SK-N-SH (cell line): ENCODE data around the gene CNOT4. TPM values are rescaled to one million over a fixed set of nuclear protein-coding genes. Genes with fewer than 3 reads are reported as not detected.

ENCODE experiments used
- CTCF ChIA-PET: fragments of 300-600, 350-600 bp; formaldehyde crosslinking; extraction: SDS; loops from one replicate; lab custom pipeline; 2021; lab: Yijun Ruan, JAX
- POLR2A ChIA-PET: fragments of 350-600 bp; sonication (Branson Sonifier 250); formaldehyde crosslinking; extraction: SDS; loops from one replicate; lab custom pipeline; 2020; ENCODE audit warnings: antibody characterized with exemption, inconsistent platforms; lab: Yijun Ruan, JAX
- DNase-seq: peaks from one replicate; pipeline ENCODE4 v3.0.0; 2012
- H2AFZ ChIP-seq: fragments of 200-600 bp; sonication (generic); 2 replicates; pipeline ENCODE4 v1.8.1; 2016; ENCODE audit warnings: antibody characterized with exemption, mild to moderate bottlenecking, low read depth
- H3F3A ChIP-seq: fragments of 200-600 bp; sonication (generic); replicated peaks from 2 replicates; pipeline ENCODE3; 2016; ENCODE audit warnings: antibody characterized with exemption, mild to moderate bottlenecking; ENCODE audit not compliant: insufficient read depth
- H3K27ac ChIP-seq, 2 experiments: fragments of 200-500 bp in 1 of 2; fragments of 200-600 bp in 1 of 2; sonication (Bioruptor generic) in 1 of 2; sonication (generic), shearing (Covaris generic) in 1 of 2; 2 replicates each; pipeline versions ENCODE4 v1.5.1 to v1.6.1; 2014 to 2016; ENCODE audit warnings: low read depth in 2 of 2, inconsistent platforms in 1 of 2, low read length in 1 of 2, mild to moderate bottlenecking in 1 of 2, mixed read lengths in 1 of 2
- H3K27me3 ChIP-seq: fragments of 200-600 bp; sonication (generic), shearing (Covaris generic); 2 replicates; pipeline ENCODE4 v1.6.1; 2016; ENCODE audit warnings: mixed run types; ENCODE audit not compliant: insufficient read depth
- H3K36me3 ChIP-seq, 2 experiments: fragments of 200-500 bp in 1 of 2; fragments of 200-600 bp in 1 of 2; sonication (Bioruptor generic) in 1 of 2; sonication (generic) in 1 of 2; replicated peaks in 1 of 2; 2 replicates each; pipeline versions ENCODE3 to v1.5.1; 2014 to 2016; ENCODE audit warnings: low read length in 1 of 2, mild to moderate bottlenecking in 1 of 2; ENCODE audit not compliant: insufficient read depth in 2 of 2, control insufficient read depth in 1 of 2
- H3K4me1 ChIP-seq, 2 experiments: fragments of 200-500 bp in 1 of 2; fragments of 200-600 bp in 1 of 2; sonication (Bioruptor generic) in 1 of 2; sonication (generic), shearing (Covaris generic) in 1 of 2; 2 replicates each; pipeline versions ENCODE4 v1.5.1 to v1.6.1; 2014 to 2016; ENCODE audit warnings: low read depth in 1 of 2, low read length in 1 of 2, mixed run types in 1 of 2; ENCODE audit not compliant: insufficient read depth in 2 of 2, control insufficient read depth in 1 of 2
- H3K4me2 ChIP-seq: fragments of 200-600 bp; sonication (generic), shearing (Covaris generic); 2 replicates; pipeline ENCODE4 v1.6.1; 2017; ENCODE audit warnings: mixed run types
- H3K4me3 ChIP-seq, 2 experiments: fragments of 200-500 bp in 1 of 2; fragments of 200-600 bp in 1 of 2; sonication (Bioruptor generic) in 1 of 2; sonication (generic), shearing (Covaris generic) in 1 of 2; 2 replicates each; pipeline versions ENCODE4 v1.5.1 to v1.8.1; 2014 to 2016; ENCODE audit warnings: low read depth in 2 of 2, inconsistent platforms in 1 of 2, low read length in 1 of 2, mild to moderate bottlenecking in 1 of 2, mixed read lengths in 1 of 2, moderate library complexity in 1 of 2
- H3K79me2 ChIP-seq: fragments of 200-600 bp; sonication (generic); 2 replicates; pipeline ENCODE4 v1.8.1; 2017; ENCODE audit warnings: mild to moderate bottlenecking; ENCODE audit not compliant: insufficient read depth
- H3K9ac ChIP-seq: fragments of 200-600 bp; sonication (generic); 2 replicates; pipeline ENCODE4 v1.6.1; 2017; ENCODE audit warnings: mixed run types
- H3K9me2 ChIP-seq: fragments of 200-600 bp; sonication (generic); 2 replicates; pipeline ENCODE4 v1.6.1; 2017; ENCODE audit warnings: mixed run types
- H3K9me3 ChIP-seq: fragments of 200-600 bp; sonication (generic); 2 replicates; pipeline ENCODE4 v1.6.1; 2017; ENCODE audit warnings: mixed run types, mild to moderate bottlenecking, moderate library complexity
- H4K20me1 ChIP-seq: fragments of 200-600 bp; sonication (generic); 2 replicates; pipeline ENCODE4 v1.6.1; 2017; ENCODE audit warnings: mild to moderate bottlenecking, mixed run types; ENCODE audit not compliant: insufficient read depth
- CTCF ChIP-seq: fragments of 200-600 bp; sonication (generic); IDR thresholded peaks from 2 replicates; pipeline ENCODE4 v1.6.1; 2017; ENCODE audit warnings: antibody characterized with exemption, mild to moderate bottlenecking, moderate library complexity
- EP300 ChIP-seq, 2 experiments: IDR thresholded peaks; 2 replicates each; pipeline versions ENCODE4 v1.4.0 to v1.6.1; 2012; ENCODE audit warnings: borderline replicate concordance in 1 of 2, low read depth in 1 of 2, low read length in 1 of 2
- EZH2phosphoT487 ChIP-seq: fragments of 200-600 bp; sonication (generic); IDR thresholded peaks from 2 replicates; pipeline ENCODE4 v1.6.1; 2017; ENCODE audit warnings: low read depth, mixed run types, mild to moderate bottlenecking, antibody characterized with exemption, moderate library complexity, borderline replicate concordance
- FOSL2 ChIP-seq: IDR thresholded peaks from 2 replicates; pipeline ENCODE4 v1.4.0; 2012; ENCODE audit warnings: low read depth, mild to moderate bottlenecking, moderate library complexity, borderline replicate concordance
- GABPA ChIP-seq: IDR thresholded peaks from 2 replicates; pipeline ENCODE4 v1.4.0; 2012; ENCODE audit warnings: low read depth, mild to moderate bottlenecking
- GATA2 ChIP-seq: sonication (generic); formaldehyde crosslinking; IDR thresholded peaks from 2 replicates; pipeline ENCODE4 v1.5.0; 2020; ENCODE audit warnings: mild to moderate bottlenecking, missing genetic modification reagents
- IRF3 ChIP-seq: fragments of 150-350 bp; IDR thresholded peaks from 2 replicates; pipeline ENCODE4 v1.6.1; 2016; ENCODE audit warnings: mild to moderate bottlenecking, low read depth, low read length
- JUND ChIP-seq: IDR thresholded peaks from 2 replicates; pipeline ENCODE4 v1.4.0; 2012
- MEF2A ChIP-seq: IDR thresholded peaks from 2 replicates; pipeline ENCODE4 v1.4.0; 2012; ENCODE audit warnings: low read depth, borderline replicate concordance
- MXI1 ChIP-seq: IDR thresholded peaks from 2 replicates; pipeline ENCODE4 v1.6.1; 2012; ENCODE audit warnings: mild to moderate bottlenecking, low read depth, low read length, improper control_type of control experiment
- NFIC ChIP-seq: IDR thresholded peaks from 2 replicates; pipeline ENCODE4 v1.4.0; 2012; ENCODE audit warnings: borderline replicate concordance
- POLR2AphosphoS5 ChIP-seq: IDR thresholded peaks from 2 replicates; pipeline ENCODE4 v1.6.1; 2012; ENCODE audit warnings: low read depth, low read length
- RAD21 ChIP-seq: IDR thresholded peaks from 2 replicates; pipeline ENCODE4 v1.6.1; 2012; ENCODE audit warnings: mild to moderate bottlenecking, low read length
- RXRA ChIP-seq: IDR thresholded peaks from 2 replicates; pipeline ENCODE4 v1.4.0; 2012; ENCODE audit warnings: low read depth, mild to moderate bottlenecking, borderline replicate concordance
- SMC3 ChIP-seq: IDR thresholded peaks from 2 replicates; pipeline ENCODE4 v1.6.1; 2012; ENCODE audit warnings: low read depth, low read length, improper control_type of control experiment
- TCF12 ChIP-seq: IDR thresholded peaks from 2 replicates; pipeline ENCODE4 v1.4.0; 2012
- USF1 ChIP-seq: IDR thresholded peaks from 2 replicates; pipeline ENCODE4 v1.4.0; 2012; ENCODE audit warnings: low read depth, borderline replicate concordance
- USF2 ChIP-seq: fragments of 150-350 bp; IDR thresholded peaks from 2 replicates; pipeline ENCODE4 v1.6.1; 2017; ENCODE audit warnings: antibody characterized with exemption, low read length, low read depth, borderline replicate concordance
- WGBS: methylation state at CpG from one replicate; pipeline ENCODE4 v1.1.6; 2017; ENCODE audit warnings: low lambda C conversion rate; 5-methylcytosine and 5-hydroxymethylcytosine counted together
- polyA plus RNA-seq, 3 experiments: library from polyadenylated mRNA; depleted of rRNA; stranded (reverse); fragments of >200 nt; gene quantifications; 2 replicates each; pipeline ENCODE4 v1.2.3, GENCODE V29; 2012

Gene CNOT4
- polyA plus RNA-seq, 1 of the 3 experiments (the other 2 are of a cell fraction), result 8.0 TPM

GRCh38 chr7:135322571-135323340 lies 187.1 kb downstream of the CNOT4 start:
- Histone ChIP-seq H2AFZ (no peak overlapping the region), H3K9ac (no peak overlapping the region), H4K20me1 (no peaks in the 10 kb centered on the region), H3K4me2 (no peak overlapping the region), H3K9me3 (no peaks in the 10 kb centered on the region), H3K27ac (peak overlapping the region in 1 of 2 experiments; percentile 89; a peak in 2 of 4 replicates), H3K9me2 (no peaks in the 10 kb centered on the region), H3K4me1 (peaks cover 0 to 50% of the 10 kb centered on the region in 2 experiments; a peak in 2 of 4 replicates), H3K27me3 (no peaks in the 10 kb centered on the region), H3K79me2 (no peaks in the 10 kb centered on the region), H3F3A (no peaks in the 10 kb centered on the region), H3K4me3 (no peak overlapping the region), H3K36me3 (no peaks in the 10 kb centered on the region)
- ChIA-PET POLR2A (no interaction called here), CTCF (interaction anchor here (1.9 to 8.3 kb wide), 7 partner anchors 9 to 48 kb away, joined by 5 to 108 read pairs (median 9); no protein-coding TSS in a partner anchor)
- WGBS, result 12% methylated on average over 1 of the region's 1 CpG
- no peak for TF ChIP-seq NFIC
- TF ChIP-seq USF1, result no peak
- DNase-seq, result no peak

DNA sequence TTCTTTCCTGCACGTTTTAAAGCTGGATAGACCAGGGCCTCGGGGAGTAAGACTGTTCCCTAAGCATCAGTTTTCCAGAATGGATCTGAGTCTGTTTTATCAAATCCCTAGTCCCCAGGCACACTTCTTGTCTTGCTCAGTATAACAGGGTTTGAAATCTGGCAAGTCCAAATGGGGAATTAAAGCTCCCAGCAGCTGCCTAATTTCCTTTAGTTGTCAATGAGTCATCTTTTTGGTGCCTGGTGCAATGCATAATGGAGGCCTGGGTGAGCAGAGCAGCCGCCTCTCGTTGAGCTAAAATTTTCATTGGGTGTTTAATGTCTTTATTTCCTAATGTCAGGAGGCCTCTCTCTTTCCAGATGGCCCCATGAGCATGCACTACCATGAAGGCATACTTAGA lies 188.3 kb downstream of the CNOT4 start:
- ChIA-PET CTCF (interaction anchor here (1.1 to 8.3 kb wide), 9 partner anchors 7 to 324 kb away, joined by 4 to 108 read pairs (median 7); no protein-coding TSS in a partner anchor), POLR2A (interaction anchor here (1.2 to 2.4 kb wide), 2 partner anchors 10 to 14 kb away, joined by 5 to 8 read pairs; no protein-coding TSS in a partner anchor)
- Histone ChIP-seq H3K27ac (peak overlapping the region; percentile 0 to 89; a peak in 2 of 4 replicates), H3K9ac (no peak overlapping the region), H3K4me2 (no peak overlapping the region), H3K79me2 (no peaks in the 10 kb centered on the region), H3K36me3 (no peaks in the 10 kb centered on the region), H4K20me1 (no peaks in the 10 kb centered on the region), H3F3A (no peaks in the 10 kb centered on the region), H3K27me3 (no peaks in the 10 kb centered on the region), H3K9me3 (no peaks in the 10 kb centered on the region), H3K4me3 (no peak overlapping the region), H2AFZ (peak overlapping the region; percentile 30; the same call in 1 of the 2 replicates), H3K4me1 (peaks cover 0 to 40% of the 10 kb centered on the region in 2 experiments; a peak in 2 of 4 replicates), H3K9me2 (no peaks in the 10 kb centered on the region)
- 31% methylated on average over 4 of the region's 4 CpGs for WGBS
- DNase-seq, result peak; percentile 62
- TF ChIP-seq GATA2 (CRISPR knock-in tag) (peak; percentile 36; the same call in 1 of the 2 replicates), POLR2AphosphoS5 (no peak), EZH2phosphoT487 (no peak), RAD21 (no peak), EP300 (IDR thresholded peaks at IDR 0.05; ENCODE audit: borderline replicate concordance in 1 of 2, low read depth in 1 of 2, low read length in 1 of 2) (peak in 1 of 2 experiments; percentile 90; a peak in 2 of 4 replicates), CTCF (no peak), GABPA (no peak), JUND (peak; percentile 42), USF2 (no peak), FOSL2 (peak; percentile 67; the same call in 1 of the 2 replicates), MEF2A (no peak), IRF3 (0 out of 2 replicates have a peak, but pooled peaks have one; percentile 11), USF1 (no peak), RXRA (no peak), SMC3 (no peak), TCF12 (peak; percentile 70), MXI1 (0 out of 2 replicates have a peak, but pooled peaks have one; percentile 39)
